Measurements from ENCODE around the gene GRIK4. TPM values are rescaled to one million over a fixed set of nuclear protein-coding genes. Genes with fewer than 3 reads are reported as not detected.
"Not testable (repeated sequence)": the region's sequence is repeated elsewhere in the genome, so short reads cannot be mapped to it uniquely, and the experiment has no call there.

GRIK4 gene
- total and polyA plus RNA-seq, 2 donors from 2014 or later, result 0.25 TPM; not detected in 1

- H3K4me3 ChIP-seq (ENCODE audit: low read length in 3 of 3), result no peak overlapping the region
- H3K27ac ChIP-seq (ENCODE audit: low read depth in 2 of 2, low read length in 2 of 2), result no peak overlapping the region
- H3K27me3 ChIP-seq (ENCODE audit: control insufficient read depth, insufficient read depth, low read length), result no peaks in the 10 kb centered on the region
- no peak overlapping the region for H3K9ac ChIP-seq (ENCODE audit: low read length in 3 of 3)
- no peaks in the 10 kb centered on the region for H3K9me3 ChIP-seq (ENCODE audit: control insufficient read depth in 2 of 3, insufficient read depth in 1 of 3, low read length in 3 of 3)
- H3K4me1 ChIP-seq (ENCODE audit: control insufficient read depth in 2 of 3, insufficient read depth in 2 of 3, low read depth in 1 of 3, low read length in 3 of 3), result no peaks in the 10 kb centered on the region
- TF ChIP-seq CTCF (IDR thresholded peaks at IDR 0.05; ENCODE audit: borderline replicate concordance, extremely low read depth, insufficient read depth), result no peak
- intact Hi-C loops (cut with DNase I), result no loop called here
- DNase-seq (no peak), FAIRE-seq (no peak)
- no peaks in the 10 kb centered on the region for H3K36me3 ChIP-seq (ENCODE audit: control insufficient read depth in 2 of 3, insufficient read depth in 3 of 3, low read length in 3 of 3)
These were observed 274.0 kb downstream of the GRIK4 start for GRCh38 chr11:120785576-120785975.

GRCh38 chr11:120786206-120786735, 274.7 kb downstream of the GRIK4 start:
- intact Hi-C loops (cut with DNase I), result no loop called here
- FAIRE-seq (no peak), DNase-seq (no peak)
- Histone ChIP-seq H3K4me1 (ENCODE audit: control insufficient read depth in 2 of 3, insufficient read depth in 2 of 3, low read depth in 1 of 3, low read length in 3 of 3) (no peaks in the 10 kb centered on the region), H3K36me3 (ENCODE audit: control insufficient read depth in 2 of 3, insufficient read depth in 3 of 3, low read length in 3 of 3) (no peaks in the 10 kb centered on the region), H3K27ac (ENCODE audit: low read depth in 2 of 2, low read length in 2 of 2) (no peak overlapping the region), H3K27me3 (ENCODE audit: control insufficient read depth, insufficient read depth, low read length) (no peaks in the 10 kb centered on the region), H3K4me3 (ENCODE audit: low read length in 3 of 3) (no peak overlapping the region), H3K9ac (ENCODE audit: low read length in 3 of 3) (no peak overlapping the region), H3K9me3 (ENCODE audit: control insufficient read depth in 2 of 3, insufficient read depth in 1 of 3, low read length in 3 of 3) (no peaks in the 10 kb centered on the region)
- no peak for TF ChIP-seq CTCF (IDR thresholded peaks at IDR 0.05; ENCODE audit: borderline replicate concordance, extremely low read depth, insufficient read depth)

GRCh38 chr11:120787224-120787623, 275.7 kb downstream of the GRIK4 start:
- FAIRE-seq; H3K27ac ChIP-seq (ENCODE audit: low read depth in 2 of 2, low read length in 2 of 2); intact Hi-C loops (cut with DNase I); H3K9ac ChIP-seq (ENCODE audit: low read length in 3 of 3); H3K36me3 ChIP-seq (ENCODE audit: control insufficient read depth in 2 of 3, insufficient read depth in 3 of 3, low read length in 3 of 3); H3K4me1 ChIP-seq (ENCODE audit: control insufficient read depth in 2 of 3, insufficient read depth in 2 of 3, low read depth in 1 of 3, low read length in 3 of 3); H3K4me3 ChIP-seq (ENCODE audit: low read length in 3 of 3); H3K27me3 ChIP-seq (ENCODE audit: control insufficient read depth, insufficient read depth, low read length); H3K9me3 ChIP-seq (ENCODE audit: control insufficient read depth in 2 of 3, insufficient read depth in 1 of 3, low read length in 3 of 3); DNase-seq: not testable (repeated sequence)

- Histone ChIP-seq H3K27me3 (ENCODE audit: control insufficient read depth, insufficient read depth, low read length) (no peaks in the 10 kb centered on the region), H3K9me3 (ENCODE audit: control insufficient read depth in 2 of 3, insufficient read depth in 1 of 3, low read length in 3 of 3) (no peaks in the 10 kb centered on the region), H3K4me3 (ENCODE audit: low read length in 3 of 3) (no peak overlapping the region), H3K4me1 (ENCODE audit: control insufficient read depth in 2 of 3, insufficient read depth in 2 of 3, low read depth in 1 of 3, low read length in 3 of 3) (no peaks in the 10 kb centered on the region), H3K36me3 (ENCODE audit: control insufficient read depth in 2 of 3, insufficient read depth in 3 of 3, low read length in 3 of 3) (no peaks in the 10 kb centered on the region), H3K27ac (ENCODE audit: low read depth in 2 of 2, low read length in 2 of 2) (no peak overlapping the region), H3K9ac (ENCODE audit: low read length in 3 of 3) (no peak overlapping the region)
- DNase-seq, result no peak
- TF ChIP-seq CTCF (IDR thresholded peaks at IDR 0.05; ENCODE audit: borderline replicate concordance, extremely low read depth, insufficient read depth), result no peak
- no peak for FAIRE-seq
- intact Hi-C loops (cut with DNase I), result no loop called here
These were observed 277.8 kb downstream of the GRIK4 start for GRCh38 chr11:120789391-120789790.

Measured in kidney (tissue), 14 donors.